ENCODE data around the gene IER5.
"Not testable (repeated sequence)": the region's sequence is repeated elsewhere in the genome, so short reads cannot be mapped to it uniquely, and the experiment has no call there.

IER5 gene

GRCh38 chr1:181088079-181089016 is at the start of gene IER5:
TSS of gene IER5 (plus strand) at chr1:181088700. CDS start at chr1:181088903, 203 bp downstream.
- peak within 1 kb of the TSS; percentile 89 to 92 for H3K4me3 ChIP-seq (replicated peaks in 1 of 2; ENCODE audit: low read depth in 2 of 2, low read length in 2 of 2)
- TF ChIP-seq CTCF (IDR thresholded peaks at IDR 0.05; ENCODE audit: low read depth, low read length): no peak
- peak; percentile 97 to 98 for DNase-seq (ENCODE audit: low read depth in 2 of 2)

GRCh38 chr1:181040284-181040865 is 48.1 kb upstream of the IER5 start:
- TF ChIP-seq CTCF (IDR thresholded peaks at IDR 0.05; ENCODE audit: low read depth, low read length): no peak
- H3K4me3 ChIP-seq (replicated peaks in 1 of 2; ENCODE audit: low read depth in 2 of 2, low read length in 2 of 2): no peak overlapping the region
- DNase-seq (ENCODE audit: low read depth in 2 of 2): no peak

- TF ChIP-seq CTCF (IDR thresholded peaks at IDR 0.05; ENCODE audit: low read depth, low read length): no peak
- peak in 1 of 2 donors; percentile 48 for DNase-seq (ENCODE audit: low read depth in 2 of 2)
- H3K4me3 ChIP-seq (replicated peaks in 1 of 2; ENCODE audit: low read depth in 2 of 2, low read length in 2 of 2): no peak overlapping the region
These were observed 45.2 kb upstream of the IER5 start for GRCh38 chr1:181043025-181043888.

GRCh38 chr1:181044449-181044966 is 44.0 kb upstream of the IER5 start:
- peak in 1 of 2 donors; percentile 43 for DNase-seq (ENCODE audit: low read depth in 2 of 2)
- TF ChIP-seq CTCF (IDR thresholded peaks at IDR 0.05; ENCODE audit: low read depth, low read length): no peak
- H3K4me3 ChIP-seq (replicated peaks in 1 of 2; ENCODE audit: low read depth in 2 of 2, low read length in 2 of 2): no peak overlapping the region

GRCh38 chr1:181045946-181046345 is 42.6 kb upstream of the IER5 start:
- not testable (repeated sequence) for DNase-seq (ENCODE audit: low read depth in 2 of 2); H3K4me3 ChIP-seq (replicated peaks in 1 of 2; ENCODE audit: low read depth in 2 of 2, low read length in 2 of 2)

- no peak for DNase-seq (ENCODE audit: low read depth in 2 of 2)
- TF ChIP-seq CTCF (IDR thresholded peaks at IDR 0.05; ENCODE audit: low read depth, low read length): no peak
- H3K4me3 ChIP-seq (replicated peaks in 1 of 2; ENCODE audit: low read depth in 2 of 2, low read length in 2 of 2): no peak overlapping the region
These were observed 39.1 kb upstream of the IER5 start for GRCh38 chr1:181049378-181049777.
